ENCODE data around the gene PDK1. TPM values are rescaled to one million over a fixed set of nuclear protein-coding genes. Genes with fewer than 3 reads are reported as not detected.

The PDK1 gene
- total RNA-seq, 2 donors from 2014 or later = 6.2 to 14.4 TPM

- Histone ChIP-seq H3K27me3 (replicated peaks; ENCODE audit: insufficient read depth) (no peaks in the 10 kb centered on the region), H3K4me1 (replicated peaks) (no peaks in the 10 kb centered on the region), H3K9me3 (no peaks in the 10 kb centered on the region), H3K4me3 (no peak overlapping the region), H3K27ac (no peak overlapping the region), H3K36me3 (no peaks in the 10 kb centered on the region)
- TF ChIP-seq POLR2AphosphoS5 (IDR thresholded peaks at IDR 0.05) (no peak), CTCF (IDR thresholded peaks at IDR 0.05) (no peak), POLR2A (IDR thresholded peaks at IDR 0.05) (no peak)
- WGBS = 68% methylated on average over 8 of the region's 8 CpGs
- no peak for DNase-seq (ENCODE audit: low spot score)
- intact Hi-C loops (cut with DNase I) = no loop called here
These were observed 99.4 kb downstream of the PDK1 start for GRCh38 chr2:172655091-172655837.

GRCh38 chr2:172655838-172656573, 100.1 kb downstream of the PDK1 start:
- TF ChIP-seq POLR2AphosphoS5 (IDR thresholded peaks at IDR 0.05) (no peak), POLR2A (IDR thresholded peaks at IDR 0.05) (no peak), CTCF (IDR thresholded peaks at IDR 0.05) (no peak)
- H3K27ac ChIP-seq = no peak overlapping the region
- no peak for DNase-seq (ENCODE audit: low spot score)
- intact Hi-C loops (cut with DNase I) = no loop called here
- no peak overlapping the region for H3K4me3 ChIP-seq
- WGBS = 72% methylated on average over 5 of the region's 5 CpGs
- no peaks in the 10 kb centered on the region for H3K27me3 ChIP-seq (replicated peaks; ENCODE audit: insufficient read depth)
- no peaks in the 10 kb centered on the region for H3K9me3 ChIP-seq
- H3K36me3 ChIP-seq = no peaks in the 10 kb centered on the region
- H3K4me1 ChIP-seq (replicated peaks) = no peaks in the 10 kb centered on the region

Small RNAs within 50 kb of the gene (small RNA-seq; reads per million reads assigned to genes)
- 0 reads per million in 2 donors for gene RF00019

Other genes starting within 250 kb of the PDK1 start
- gene ITGA6, start 128.5 kb upstream of the PDK1 start, total RNA-seq = 100 to 1,000 TPM in 1 of 2 donors, 10 to 100 TPM in 1; 71.7 to 249 TPM
- gene RAPGEF4, start 179.8 kb downstream of the PDK1 start, total RNA-seq = 10 to 100 TPM in 1 of 2 donors, 1 to 10 TPM in 1; 7.3 to 31.0 TPM